HG03460 (cell line): Measurements from ENCODE around the gene CLEC6A.
"Not testable (repeated sequence)": the region's sequence is repeated elsewhere in the genome, so short reads cannot be mapped to it uniquely, and the experiment has no call there.

Experiments used
- ATAC-seq: cut with Tn5 transposase; IDR thresholded peaks from one replicate; pipeline ENCODE4 v1.9.1; 2021; ENCODE audit not compliant: unreplicated experiment

Gene CLEC6A

GRCh38 chr12:8493084-8493483 lies 37.3 kb downstream of the CLEC6A start:
- peak; percentile 98 for ATAC-seq

- ATAC-seq = not testable (repeated sequence)
These were observed 39.9 kb downstream of the CLEC6A start for GRCh38 chr12:8495671-8496070.

GRCh38 chr12:8496074-8496473 lies 40.3 kb downstream of the CLEC6A start:
- not testable (repeated sequence) for ATAC-seq

- no peak for ATAC-seq
These were observed 43.9 kb downstream of the CLEC6A start for GRCh38 chr12:8499616-8500015.

- ATAC-seq = no peak
These were observed 46.0 kb downstream of the CLEC6A start for GRCh38 chr12:8501720-8502119.

GRCh38 chr12:8504351-8504750 lies 48.6 kb downstream of the CLEC6A start:
- ATAC-seq = no peak

- no peak for ATAC-seq
These were observed 51.8 kb downstream of the CLEC6A start for GRCh38 chr12:8507596-8507995.

GRCh38 chr12:8508223-8508622 lies 52.5 kb downstream of the CLEC6A start:
- no peak for ATAC-seq

GRCh38 chr12:8508910-8509841 lies 53.4 kb downstream of the CLEC6A start:
- ATAC-seq = no peak

GRCh38 chr12:8513256-8513655 lies 57.5 kb downstream of the CLEC6A start, which contains the start of gene CLEC4D:
Gene CLEC4D (plus strand): TSS chr12:8513503. CDS start chr12:8513733, 230 bp downstream.
- ATAC-seq = no peak

- ATAC-seq = no peak
These were observed 62.2 kb downstream of the CLEC6A start for GRCh38 chr12:8517971-8518370.

GRCh38 chr12:8519171-8519570 lies 63.4 kb downstream of the CLEC6A start:
- ATAC-seq = no peak

- no peak for ATAC-seq
These were observed 71.7 kb downstream of the CLEC6A start for GRCh38 chr12:8527250-8528130.
